Smooth muscle cell (in vitro differentiated cells): ENCODE results near the gene WWP2. TPM values are rescaled to one million over a fixed set of nuclear protein-coding genes. Genes with fewer than 3 reads are reported as not detected.

Experiments used
- DNase-seq: peaks from one replicate; lab custom pipeline; 2025; ENCODE audit not compliant: unreplicated experiment; lab: John Stamatoyannopoulos, UW
- H2AFZ ChIP-seq: fragments of 200-600 bp; sonication (generic); 2 replicates; pipeline ENCODE4 v1.6.0; 2016; ENCODE audit warnings: antibody characterized with exemption, low read depth, mild to moderate bottlenecking
- H3F3A ChIP-seq: fragments of 200-600 bp; sonication (generic); 2 replicates; pipeline ENCODE4 v1.6.0; 2017; ENCODE audit warnings: antibody characterized with exemption, low read depth
- H3K27ac ChIP-seq: fragments of 200-600 bp; sonication (generic); 2 replicates; pipeline ENCODE4 v1.5.1; 2016; ENCODE audit warnings: low read depth, mild to moderate bottlenecking
- H3K27me3 ChIP-seq: fragments of 200-600 bp; sonication (generic); 2 replicates; pipeline ENCODE4 v1.6.1; 2016; ENCODE audit warnings: low read depth, mild to moderate bottlenecking
- H3K36me3 ChIP-seq: fragments of 200-600 bp; sonication (generic); 2 replicates; pipeline ENCODE4 v1.5.1; 2016; ENCODE audit warnings: low read depth
- H3K4me1 ChIP-seq: fragments of 200-600 bp; sonication (generic); 2 replicates; pipeline ENCODE4 v1.5.1; 2016; ENCODE audit warnings: low read depth
- H3K4me2 ChIP-seq: fragments of 200-600 bp; sonication (generic); 2 replicates; pipeline ENCODE4 v1.6.0; 2016; ENCODE audit warnings: mild to moderate bottlenecking
- H3K4me3 ChIP-seq: fragments of 200-600 bp; sonication (generic); 2 replicates; pipeline ENCODE4 v1.5.1; 2016; ENCODE audit warnings: mild to moderate bottlenecking
- H3K79me2 ChIP-seq: fragments of 200-600 bp; sonication (generic); 2 replicates; pipeline ENCODE4 v1.6.0; 2016; ENCODE audit warnings: low read depth, mild to moderate bottlenecking
- H3K9ac ChIP-seq: fragments of 200-600 bp; sonication (generic); 2 replicates; pipeline ENCODE4 v1.6.0; 2016; ENCODE audit warnings: low read depth
- H3K9me3 ChIP-seq: fragments of 200-600 bp; sonication (generic); replicated peaks from 2 replicates; pipeline ENCODE4 v1.5.1; 2016; ENCODE audit warnings: low read depth
- H4K20me1 ChIP-seq: fragments of 200-600 bp; sonication (generic); 2 replicates; pipeline ENCODE4 v1.6.0; 2016; ENCODE audit warnings: low read depth
- WGBS: methylation state at CpG from one replicate; pipeline ENCODE4 v1.1.7; 2016; ENCODE audit warnings: low lambda C conversion rate; 5-methylcytosine and 5-hydroxymethylcytosine counted together
- polyA plus RNA-seq: library from polyadenylated mRNA; unstranded; fragments of >200 nt; fragmentation: Nextera tagmentation; extraction: Ambion mirVana; gene quantifications from 2 replicates; pipeline ENCODE4 v1.2.1, GENCODE V29; 2016
- total RNA-seq: library from RNA; depleted of rRNA; stranded (reverse); fragments of >200 nt; gene quantifications from 2 replicates; pipeline ENCODE4 v1.2.3, GENCODE V29; 2014
- TF ChIP-seq, protein P1 (sequence below): fragments of 200-600 bp; sonication (generic); IDR thresholded peaks from 2 replicates; pipeline ENCODE4 v1.5.1; 2017; ENCODE audit warnings: borderline replicate concordance, mild to moderate bottlenecking, antibody characterized with exemption; ENCODE audit not compliant: insufficient read depth, poor library complexity, severe bottlenecking

WWP2 gene
- total and polyA plus RNA-seq, 2 experiments from 2014 or later = 7.8 to 9.0 TPM

DNA sequence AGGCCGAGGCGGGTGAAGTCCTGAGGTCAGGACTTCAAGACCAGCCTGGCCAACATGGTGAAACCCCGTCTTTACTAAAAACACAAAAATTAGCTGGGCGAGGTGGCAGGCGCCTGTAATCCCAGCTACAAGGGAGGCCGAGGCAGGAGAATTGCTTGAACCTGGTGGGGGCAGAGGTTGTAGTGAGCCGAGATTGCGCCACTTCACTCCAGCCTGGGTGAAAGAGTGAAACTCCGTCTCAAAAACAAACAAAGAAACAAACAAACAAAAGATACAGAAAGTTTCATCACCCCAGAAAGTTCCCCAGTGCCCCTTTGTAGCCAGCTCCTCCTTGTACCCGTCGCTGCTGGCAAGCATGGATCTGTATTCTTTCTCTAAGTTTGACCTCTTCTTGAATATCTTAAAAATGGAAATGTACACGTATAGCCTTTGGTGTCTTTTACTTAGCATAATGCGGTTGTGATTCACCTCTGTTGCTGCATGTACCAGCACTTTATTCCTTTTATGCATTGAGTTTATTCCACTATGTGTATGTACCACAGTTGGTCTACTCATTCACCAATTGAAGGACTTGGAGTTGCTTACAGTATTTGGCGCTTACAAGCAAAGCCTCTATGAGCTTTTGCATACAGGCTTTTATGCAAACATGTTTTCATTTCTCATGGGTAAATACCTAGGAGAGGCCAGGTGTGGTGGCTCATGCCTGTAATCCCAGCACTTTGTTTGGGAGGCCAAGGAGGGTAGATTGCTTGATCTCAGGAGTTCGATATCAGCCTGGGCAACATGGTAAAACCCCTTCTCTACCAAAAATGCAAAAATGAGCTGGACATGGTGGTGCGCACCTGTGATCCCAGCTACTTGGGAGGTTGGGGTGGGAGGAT is 101.5 kb downstream of the WWP2 start:
- DNase-seq = no peak
- no peaks in the 10 kb centered on the region for H3K36me3 ChIP-seq
- TF ChIP-seq, protein P1, sequence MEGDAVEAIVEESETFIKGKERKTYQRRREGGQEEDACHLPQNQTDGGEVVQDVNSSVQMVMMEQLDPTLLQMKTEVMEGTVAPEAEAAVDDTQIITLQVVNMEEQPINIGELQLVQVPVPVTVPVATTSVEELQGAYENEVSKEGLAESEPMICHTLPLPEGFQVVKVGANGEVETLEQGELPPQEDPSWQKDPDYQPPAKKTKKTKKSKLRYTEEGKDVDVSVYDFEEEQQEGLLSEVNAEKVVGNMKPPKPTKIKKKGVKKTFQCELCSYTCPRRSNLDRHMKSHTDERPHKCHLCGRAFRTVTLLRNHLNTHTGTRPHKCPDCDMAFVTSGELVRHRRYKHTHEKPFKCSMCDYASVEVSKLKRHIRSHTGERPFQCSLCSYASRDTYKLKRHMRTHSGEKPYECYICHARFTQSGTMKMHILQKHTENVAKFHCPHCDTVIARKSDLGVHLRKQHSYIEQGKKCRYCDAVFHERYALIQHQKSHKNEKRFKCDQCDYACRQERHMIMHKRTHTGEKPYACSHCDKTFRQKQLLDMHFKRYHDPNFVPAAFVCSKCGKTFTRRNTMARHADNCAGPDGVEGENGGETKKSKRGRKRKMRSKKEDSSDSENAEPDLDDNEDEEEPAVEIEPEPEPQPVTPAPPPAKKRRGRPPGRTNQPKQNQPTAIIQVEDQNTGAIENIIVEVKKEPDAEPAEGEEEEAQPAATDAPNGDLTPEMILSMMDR = no peak
- H4K20me1 ChIP-seq = peaks cover 14% of the 10 kb centered on the region
- peaks cover 4% of the 10 kb centered on the region for H3K4me1 ChIP-seq
- H2AFZ ChIP-seq = no peak overlapping the region
- no peaks in the 10 kb centered on the region for H3K27me3 ChIP-seq
- WGBS = 95% methylated on average over 16 of the region's 16 CpGs
- H3F3A ChIP-seq = no peaks in the 10 kb centered on the region
- H3K79me2 ChIP-seq = no peaks in the 10 kb centered on the region
- H3K4me2 ChIP-seq = no peak overlapping the region
- no peak overlapping the region for H3K27ac ChIP-seq
- H3K4me3 ChIP-seq = no peak overlapping the region
- no peaks in the 10 kb centered on the region for H3K9me3 ChIP-seq
- no peak overlapping the region for H3K9ac ChIP-seq

DNA sequence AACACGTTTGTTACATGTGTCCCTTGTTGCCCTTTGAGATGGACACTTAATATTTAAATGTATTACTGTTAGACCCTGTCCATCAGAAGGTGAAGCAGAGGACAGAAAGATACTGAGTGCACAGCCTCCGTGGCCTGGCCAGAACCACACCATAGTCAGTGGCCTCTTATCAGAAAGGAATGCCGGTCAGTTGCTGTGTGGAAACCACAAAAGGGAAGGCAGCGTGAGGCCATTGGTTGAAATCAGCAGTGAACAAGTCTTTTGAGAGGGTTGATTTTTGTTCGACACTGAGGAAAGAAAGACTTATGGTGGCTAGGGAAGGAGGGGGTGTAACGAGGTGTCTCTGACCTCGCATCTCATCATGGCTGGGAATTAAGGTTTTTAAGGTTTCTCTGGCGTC is 103.6 kb downstream of the WWP2 start:
- Histone ChIP-seq H3K79me2 (no peaks in the 10 kb centered on the region), H3K4me3 (no peak overlapping the region), H3K27me3 (no peaks in the 10 kb centered on the region), H3K36me3 (no peaks in the 10 kb centered on the region), H3K4me2 (peak overlapping the region; percentile 15), H3K27ac (no peak overlapping the region), H2AFZ (no peak overlapping the region), H3K9ac (no peak overlapping the region), H3K4me1 (peaks cover 4% of the 10 kb centered on the region), H3F3A (no peaks in the 10 kb centered on the region), H4K20me1 (peaks cover 14% of the 10 kb centered on the region), H3K9me3 (no peaks in the 10 kb centered on the region)
- TF ChIP-seq, protein P1 = no peak
- no peak for DNase-seq
- WGBS = 25% methylated on average over 8 of the region's 8 CpGs

DNA sequence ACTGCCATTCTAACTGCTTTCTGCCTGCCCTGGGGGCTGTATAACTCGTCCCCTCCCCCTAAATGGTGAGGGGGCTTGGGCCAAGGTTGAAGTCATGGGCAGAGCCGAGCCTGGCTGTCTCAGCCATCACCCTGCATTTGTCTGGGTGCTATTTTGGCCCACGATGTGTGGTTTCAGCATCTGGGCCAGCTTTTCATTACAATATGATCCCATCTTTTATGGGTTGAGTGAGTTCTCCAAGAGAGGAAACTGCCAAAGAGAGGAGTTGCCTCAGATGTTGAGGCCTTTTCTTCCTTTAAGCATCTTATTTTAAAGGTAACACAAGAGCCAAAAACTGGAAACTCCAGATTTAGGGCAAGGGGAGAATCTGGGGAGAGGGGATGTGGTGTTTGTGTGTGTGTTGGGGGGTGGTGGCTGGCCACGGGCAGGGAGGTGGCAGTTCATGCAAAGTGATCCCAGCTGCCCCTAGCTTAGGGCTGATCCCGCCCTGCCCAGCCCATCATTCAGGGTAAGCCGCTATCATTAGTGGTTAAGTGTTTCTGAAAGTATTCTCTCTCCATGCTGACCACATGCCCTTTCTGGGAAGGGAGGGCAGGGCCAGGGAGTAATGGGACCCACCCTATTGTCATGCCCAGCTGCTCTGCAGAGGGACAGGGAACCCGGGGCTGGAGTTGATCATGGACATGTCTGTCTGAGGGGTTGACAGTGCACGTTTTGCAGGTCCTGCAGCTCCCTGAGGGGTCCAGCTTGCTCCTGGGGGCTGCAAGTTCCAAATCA is 105.8 kb downstream of the WWP2 start:
- no peak for DNase-seq
- Histone ChIP-seq H3F3A (no peaks in the 10 kb centered on the region), H3K4me1 (peaks cover 4% of the 10 kb centered on the region), H2AFZ (no peak overlapping the region), H3K27ac (no peak overlapping the region), H3K4me3 (no peak overlapping the region), H4K20me1 (peaks cover 14% of the 10 kb centered on the region), H3K36me3 (no peaks in the 10 kb centered on the region), H3K4me2 (no peak overlapping the region), H3K9ac (no peak overlapping the region), H3K9me3 (no peaks in the 10 kb centered on the region), H3K79me2 (no peaks in the 10 kb centered on the region), H3K27me3 (no peaks in the 10 kb centered on the region)
- WGBS = 77% methylated on average over 8 of the region's 8 CpGs
- TF ChIP-seq, protein P1 = no peak
